Measurements from ENCODE around the gene MUC13. TPM values are rescaled to one million over a fixed set of nuclear protein-coding genes. Genes with fewer than 3 reads are reported as not detected.

Gene MUC13
- total RNA-seq, 2 donors from 2014 or later: 0.49 TPM; not detected in 1

DNA sequence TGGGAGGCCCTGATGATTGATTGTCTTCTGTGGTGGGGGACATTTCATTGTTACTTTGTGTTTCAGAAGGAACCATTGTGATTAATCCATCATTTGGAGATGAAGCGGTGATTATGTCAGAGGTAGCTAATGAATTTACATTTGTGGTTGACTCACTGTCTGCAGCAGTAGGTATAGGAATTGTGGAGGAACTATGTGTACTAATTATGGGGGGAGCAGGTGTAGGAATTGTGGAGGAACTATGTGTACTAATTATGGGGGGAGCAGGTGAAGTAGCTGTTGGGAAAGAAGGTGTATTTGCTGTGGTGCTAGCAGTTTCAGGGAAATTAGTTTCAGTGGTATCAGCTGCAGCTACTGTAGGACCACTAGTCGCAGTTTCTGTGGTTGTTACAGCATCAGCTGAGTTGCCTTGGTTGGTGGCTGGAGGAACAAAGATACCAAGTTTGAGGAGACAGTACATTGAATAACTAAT is 6.9 kb downstream of the MUC13 start:
- H3K4me1 ChIP-seq (ENCODE audit: control insufficient read depth in 1 of 2, low read depth in 2 of 2): peaks cover 0 to 7% of the 10 kb centered on the region in 2 donors
- no peaks in the 10 kb centered on the region for H3K27me3 ChIP-seq (replicated peaks; ENCODE audit: insufficient read depth)
- DNase-seq (ENCODE audit: low spot score) (no peak), ATAC-seq (ENCODE audit: insufficient number of reproducible peaks, low FRiP score, low read depth) (no peak)
- no peaks in the 10 kb centered on the region for H3K9me3 ChIP-seq
- no peaks in the 10 kb centered on the region for H3K36me3 ChIP-seq
- no peak overlapping the region for H3K4me3 ChIP-seq
- no peak overlapping the region for H3K27ac ChIP-seq
- TF ChIP-seq CTCF (IDR thresholded peaks at IDR 0.05): no peak

- Histone ChIP-seq H3K27ac (no peak overlapping the region), H3K27me3 (replicated peaks; ENCODE audit: insufficient read depth) (no peaks in the 10 kb centered on the region), H3K9me3 (no peaks in the 10 kb centered on the region), H3K4me1 (ENCODE audit: control insufficient read depth in 1 of 2, low read depth in 2 of 2) (peaks cover 0 to 7% of the 10 kb centered on the region in 2 donors), H3K36me3 (no peaks in the 10 kb centered on the region), H3K4me3 (no peak overlapping the region)
- DNase-seq (ENCODE audit: low spot score) (no peak), ATAC-seq (ENCODE audit: insufficient number of reproducible peaks, low FRiP score, low read depth) (no peak)
- no peak for TF ChIP-seq CTCF (IDR thresholded peaks at IDR 0.05)
Measured at GRCh38 chr3:124926426-124927101, 8.0 kb downstream of the MUC13 start.

GRCh38 chr3:124924741-124925140 is 9.8 kb downstream of the MUC13 start:
- Histone ChIP-seq H3K4me1 (ENCODE audit: control insufficient read depth in 1 of 2, low read depth in 2 of 2) (peaks cover 0 to 3% of the 10 kb centered on the region in 2 donors), H3K4me3 (no peak overlapping the region), H3K36me3 (no peaks in the 10 kb centered on the region), H3K27me3 (replicated peaks; ENCODE audit: insufficient read depth) (no peaks in the 10 kb centered on the region), H3K9me3 (no peaks in the 10 kb centered on the region), H3K27ac (no peak overlapping the region)
- ATAC-seq (ENCODE audit: insufficient number of reproducible peaks, low FRiP score, low read depth): no peak
- no peak for DNase-seq (ENCODE audit: low spot score)
- no peak for TF ChIP-seq CTCF (IDR thresholded peaks at IDR 0.05)

GRCh38 chr3:124923833-124924232 is 10.7 kb downstream of the MUC13 start:
- DNase-seq (ENCODE audit: low spot score) (no peak), ATAC-seq (ENCODE audit: insufficient number of reproducible peaks, low FRiP score, low read depth) (no peak)
- Histone ChIP-seq H3K4me1 (ENCODE audit: control insufficient read depth in 1 of 2, low read depth in 2 of 2) (no peaks in the 10 kb centered on the region), H3K36me3 (no peaks in the 10 kb centered on the region), H3K27ac (no peak overlapping the region), H3K4me3 (no peak overlapping the region), H3K9me3 (no peaks in the 10 kb centered on the region), H3K27me3 (replicated peaks; ENCODE audit: insufficient read depth) (no peaks in the 10 kb centered on the region)
- no peak for TF ChIP-seq CTCF (IDR thresholded peaks at IDR 0.05)

DNA sequence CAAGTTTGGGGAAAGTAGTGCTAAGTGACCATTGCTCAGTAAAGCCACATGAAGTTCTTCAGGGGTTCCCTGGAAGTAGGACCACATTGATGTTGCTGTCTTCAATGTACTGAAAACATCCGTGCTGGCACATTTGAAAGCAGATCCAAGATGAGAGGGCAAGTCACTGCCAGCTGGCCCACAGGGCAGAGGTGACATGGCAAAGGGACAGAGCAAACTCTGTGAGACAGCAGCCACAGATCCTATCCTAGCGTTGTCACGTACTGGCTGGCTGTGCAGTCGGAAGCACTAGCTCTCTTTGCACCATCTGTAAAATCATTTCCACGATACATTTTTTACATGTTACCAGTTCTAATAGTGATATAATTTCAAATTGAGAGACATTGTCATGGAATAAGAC is 13.8 kb downstream of the MUC13 start:
- Histone ChIP-seq H3K27me3 (replicated peaks; ENCODE audit: insufficient read depth) (no peaks in the 10 kb centered on the region), H3K4me3 (no peak overlapping the region), H3K9me3 (no peaks in the 10 kb centered on the region), H3K27ac (no peak overlapping the region), H3K36me3 (no peaks in the 10 kb centered on the region), H3K4me1 (ENCODE audit: control insufficient read depth in 1 of 2, low read depth in 2 of 2) (no peaks in the 10 kb centered on the region)
- TF ChIP-seq CTCF (IDR thresholded peaks at IDR 0.05): no peak
- ATAC-seq (ENCODE audit: insufficient number of reproducible peaks, low FRiP score, low read depth) (no peak), DNase-seq (ENCODE audit: low spot score) (no peak)
